GM21367 (cell line): ENCODE measurements around the gene DMTF1.
A peak's percentile ranks its signal among the peaks of the same experiment; 100 is the strongest.
"Not testable (repeated sequence)": the region's sequence is repeated elsewhere in the genome, so short reads cannot be mapped to it uniquely, and the experiment has no call there.

ENCODE experiments used
- ATAC-seq: cut with Tn5 transposase; IDR thresholded peaks from one replicate; pipeline ENCODE4 v1.9.1; 2021; ENCODE audit not compliant: unreplicated experiment

DMTF1 gene

GRCh38 chr7:87152112-87152896, at the start of gene DMTF1:
DMTF1 (plus strand) TSS chr7:87152453; CDS start chr7:87164942, 12,489 bp downstream.
- peak; percentile 68 for ATAC-seq

GRCh38 chr7:87105401-87105800, 46.9 kb upstream of the DMTF1 start:
- ATAC-seq = no peak

- ATAC-seq = no peak
These were observed 45.2 kb upstream of the DMTF1 start for GRCh38 chr7:87106974-87107612.

- no peak for ATAC-seq
These were observed 44.1 kb upstream of the DMTF1 start for GRCh38 chr7:87107949-87108776.

GRCh38 chr7:87110778-87111177, 41.5 kb upstream of the DMTF1 start:
- ATAC-seq = no peak

- no peak for ATAC-seq
These were observed 40.4 kb upstream of the DMTF1 start for GRCh38 chr7:87111877-87112276.

- no peak for ATAC-seq
These were observed 39.2 kb upstream of the DMTF1 start for GRCh38 chr7:87113077-87113476.

GRCh38 chr7:87113904-87114303, 38.3 kb upstream of the DMTF1 start:
- ATAC-seq = not testable (repeated sequence)

GRCh38 chr7:87115772-87116171, 36.5 kb upstream of the DMTF1 start:
- ATAC-seq = not testable (repeated sequence)

GRCh38 chr7:87116315-87116714, 35.9 kb upstream of the DMTF1 start:
- no peak for ATAC-seq

GRCh38 chr7:87119581-87119980, 32.7 kb upstream of the DMTF1 start:
- ATAC-seq = no peak

GRCh38 chr7:87123105-87123504, 29.1 kb upstream of the DMTF1 start:
- ATAC-seq = no peak

GRCh38 chr7:87127019-87127418, 25.2 kb upstream of the DMTF1 start:
- no peak for ATAC-seq

GRCh38 chr7:87128861-87129267, 23.4 kb upstream of the DMTF1 start:
- ATAC-seq = no peak

GRCh38 chr7:87129332-87129731, 22.9 kb upstream of the DMTF1 start:
- no peak for ATAC-seq

- peak; percentile 95 for ATAC-seq
These were observed 22.4 kb upstream of the DMTF1 start for GRCh38 chr7:87129848-87130247.

GRCh38 chr7:87131771-87132170, 20.5 kb upstream of the DMTF1 start:
- no peak for ATAC-seq

GRCh38 chr7:87137271-87137670, 15.0 kb upstream of the DMTF1 start:
- ATAC-seq = no peak

- no peak for ATAC-seq
These were observed 12.7 kb upstream of the DMTF1 start for GRCh38 chr7:87139514-87139913.

GRCh38 chr7:87140271-87140748, 11.9 kb upstream of the DMTF1 start:
- ATAC-seq = no peak

GRCh38 chr7:87144173-87144657, 8.0 kb upstream of the DMTF1 start:
- peak; percentile 97 for ATAC-seq
